DMS153 treated with DMSO at 0.1 percent for 48 hours (cell line): Measurements from ENCODE around the gene BAHCC1.

Experiments used
- DNase-seq: peaks from one replicate; lab custom pipeline; 2025; ENCODE audit not compliant: unreplicated experiment; lab: John Stamatoyannopoulos, UW

The BAHCC1 gene

DNA sequence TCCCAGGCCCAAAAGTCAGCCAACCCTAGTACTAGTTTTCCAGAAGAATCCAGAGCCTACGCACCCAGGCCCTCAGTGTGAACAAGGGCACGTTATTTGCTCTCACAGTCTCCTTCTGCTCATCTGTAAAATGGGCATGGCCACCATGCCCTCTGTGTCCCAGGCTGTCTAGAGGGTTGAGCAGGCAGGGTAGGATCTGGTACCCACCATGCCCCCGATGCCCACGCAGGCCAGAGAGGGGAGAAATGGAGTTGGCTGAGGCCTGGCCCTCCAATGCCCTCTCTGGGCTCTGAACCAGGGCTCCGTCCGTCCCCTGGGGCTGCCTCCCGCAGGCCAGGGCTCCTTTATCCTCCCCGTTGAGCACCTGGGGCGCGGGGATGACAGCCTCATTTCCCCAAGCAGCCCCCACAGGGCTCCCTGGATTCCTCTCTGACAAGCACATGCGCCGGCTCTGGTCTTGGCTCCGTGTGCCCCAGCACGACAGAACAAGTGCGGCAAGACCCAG is 9.1 kb upstream of the BAHCC1 start:
- DNase-seq, result no peak

DNA sequence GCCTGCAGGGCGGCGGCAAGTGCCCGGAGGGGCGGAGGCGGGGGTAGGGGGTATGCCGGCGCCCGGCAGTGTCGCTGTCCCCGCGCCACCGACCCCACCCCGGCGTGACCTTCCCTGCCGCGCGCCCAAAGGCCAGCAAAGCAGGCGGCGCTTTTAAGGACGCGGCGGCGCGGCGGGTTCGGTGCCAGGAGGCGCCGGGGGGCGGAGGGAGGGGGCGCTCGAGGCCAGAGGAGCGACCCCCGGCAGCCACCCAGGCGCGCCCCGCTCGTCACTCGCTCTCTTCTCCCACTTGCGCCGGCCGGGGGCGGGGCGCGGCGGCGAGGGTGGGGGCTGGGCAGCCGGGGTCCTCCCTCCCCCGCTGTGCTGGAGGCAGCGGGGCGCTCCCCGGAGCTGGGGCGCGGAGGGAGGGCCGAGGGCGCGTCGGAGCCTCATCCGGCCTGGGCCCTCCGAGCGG is 8.6 kb upstream of the BAHCC1 start:
- DNase-seq, result no peak

DNA sequence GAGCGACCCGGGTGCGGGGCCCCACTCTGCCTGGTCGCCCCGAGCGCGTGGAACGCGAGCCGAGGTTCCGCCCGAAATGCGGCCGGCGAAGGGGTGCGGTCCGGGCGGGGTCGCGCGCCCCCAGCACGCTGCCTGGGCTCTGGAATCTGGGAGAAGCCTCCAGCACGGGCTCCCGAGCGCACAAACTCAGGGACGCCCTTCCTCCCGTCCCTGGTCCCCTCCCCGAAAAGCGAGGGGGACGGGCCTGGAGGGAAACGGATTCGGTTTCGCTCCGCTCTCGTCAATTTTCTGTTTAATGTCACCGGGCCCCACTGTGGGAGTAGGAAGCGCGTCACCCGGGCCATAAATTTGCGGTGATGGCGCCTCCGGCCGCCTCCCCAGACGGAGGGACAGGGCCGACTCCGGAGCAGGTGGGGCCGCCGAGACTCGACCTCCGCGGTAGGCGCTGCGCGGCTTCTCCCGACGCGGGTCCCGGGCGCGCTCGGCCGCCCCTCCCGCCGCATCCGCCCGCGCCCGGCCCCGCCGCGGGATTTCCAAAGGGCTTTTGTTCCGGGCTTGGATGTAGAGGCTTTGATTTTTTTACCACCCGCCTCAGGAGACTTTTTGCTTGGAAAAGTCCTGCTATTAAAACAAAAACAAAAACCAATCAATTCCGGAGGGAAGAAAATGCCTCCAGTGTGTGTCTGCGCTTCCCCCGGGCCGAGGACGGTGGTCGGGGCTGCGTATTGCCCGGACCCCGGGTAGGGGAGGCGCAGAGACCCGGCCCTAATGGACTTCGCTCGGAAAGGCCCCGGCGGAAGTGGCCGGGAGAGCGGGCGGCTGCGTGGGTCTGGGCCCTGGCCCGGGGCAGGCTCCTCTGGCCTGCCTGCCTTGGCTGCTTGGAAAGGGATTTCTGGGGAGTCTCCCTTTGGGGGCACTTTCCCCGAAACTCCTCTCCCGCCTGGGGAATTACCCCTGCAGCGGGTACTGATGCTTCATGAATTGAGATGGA is 7.9 kb upstream of the BAHCC1 start:
- DNase-seq, result no peak

DNA sequence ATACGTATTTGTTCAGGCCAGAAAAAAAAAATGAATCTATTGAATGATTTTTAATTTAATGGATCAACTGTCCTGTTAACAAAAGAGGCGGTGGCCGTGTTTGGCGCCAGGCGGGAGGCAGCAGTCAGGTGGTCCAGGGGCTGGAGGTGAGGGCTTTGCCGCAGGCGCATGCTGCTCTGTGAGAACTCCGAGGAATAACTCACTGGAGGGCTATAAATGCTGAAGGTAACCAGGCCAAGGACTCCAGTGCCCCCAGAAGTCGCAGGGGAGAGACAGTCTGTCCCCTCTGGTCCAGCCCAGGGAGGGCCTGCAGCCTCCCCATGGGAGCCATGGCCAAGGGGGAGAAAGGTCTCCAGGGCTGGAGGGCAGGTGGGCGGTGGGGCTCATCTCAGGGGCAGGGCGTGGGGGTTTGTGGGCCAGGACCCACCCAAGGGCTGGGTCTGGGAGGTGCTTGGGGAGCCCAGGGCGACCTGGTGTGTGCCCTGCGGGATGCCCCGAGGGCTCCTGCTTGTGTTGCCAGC is 7.1 kb upstream of the BAHCC1 start:
- no peak for DNase-seq

DNA sequence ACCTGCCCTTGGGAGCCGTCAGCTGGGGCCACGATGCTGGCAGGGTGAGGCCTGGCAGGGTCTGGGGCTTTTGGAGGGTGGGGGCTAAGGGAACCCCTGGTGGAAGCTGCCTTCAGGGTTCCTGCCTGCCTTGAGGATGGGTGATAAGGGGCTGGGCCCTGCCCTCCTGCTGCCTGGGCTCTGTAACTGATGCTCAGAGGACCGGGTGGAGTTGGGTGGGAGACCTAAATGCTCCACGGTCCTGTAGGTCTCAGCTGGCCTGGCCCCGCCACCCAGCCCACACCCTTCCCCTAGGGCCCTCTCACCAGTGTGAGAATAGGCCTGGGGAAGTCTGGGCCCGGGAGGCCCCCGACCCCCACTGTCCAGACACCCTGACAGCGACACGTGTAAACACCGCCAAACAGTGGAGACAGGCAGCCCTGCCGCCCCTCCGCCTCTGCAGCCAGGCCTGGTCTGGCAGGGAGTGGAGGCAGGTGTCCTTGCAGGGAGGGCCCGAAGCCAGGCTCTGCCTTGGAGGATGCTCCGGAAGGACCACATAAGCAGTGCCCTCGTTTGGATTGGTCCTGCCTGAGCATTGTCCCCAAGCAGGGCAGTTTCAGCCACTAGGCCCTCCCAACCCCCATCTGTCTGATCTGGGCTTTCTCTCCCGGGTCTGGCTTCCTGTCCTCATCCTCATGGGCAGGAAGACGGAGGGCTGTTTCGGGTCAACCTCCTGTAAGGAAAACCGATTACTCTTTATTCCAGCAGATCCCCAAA is 6.5 kb upstream of the BAHCC1 start:
- DNase-seq, result no peak

DNA sequence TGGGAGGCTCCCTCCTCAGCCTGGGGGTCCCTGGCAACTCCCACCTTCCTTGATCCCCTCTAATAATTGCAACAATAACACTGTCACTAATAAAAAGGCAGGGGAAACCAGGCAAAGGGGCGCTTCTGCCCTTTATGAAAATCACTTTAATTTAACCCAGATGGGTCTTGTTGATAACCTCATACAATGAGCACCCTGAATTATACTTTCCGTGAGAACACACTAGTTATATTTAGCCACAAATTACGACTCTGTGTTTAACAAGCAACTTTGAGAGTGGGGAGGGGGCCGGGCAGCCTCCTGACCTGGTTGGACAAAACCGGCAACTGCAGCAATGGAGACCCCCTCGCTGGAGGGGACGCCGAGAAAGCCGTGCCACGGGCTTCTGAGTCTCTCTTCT is 5.7 kb upstream of the BAHCC1 start:
- DNase-seq, result no peak

DNA sequence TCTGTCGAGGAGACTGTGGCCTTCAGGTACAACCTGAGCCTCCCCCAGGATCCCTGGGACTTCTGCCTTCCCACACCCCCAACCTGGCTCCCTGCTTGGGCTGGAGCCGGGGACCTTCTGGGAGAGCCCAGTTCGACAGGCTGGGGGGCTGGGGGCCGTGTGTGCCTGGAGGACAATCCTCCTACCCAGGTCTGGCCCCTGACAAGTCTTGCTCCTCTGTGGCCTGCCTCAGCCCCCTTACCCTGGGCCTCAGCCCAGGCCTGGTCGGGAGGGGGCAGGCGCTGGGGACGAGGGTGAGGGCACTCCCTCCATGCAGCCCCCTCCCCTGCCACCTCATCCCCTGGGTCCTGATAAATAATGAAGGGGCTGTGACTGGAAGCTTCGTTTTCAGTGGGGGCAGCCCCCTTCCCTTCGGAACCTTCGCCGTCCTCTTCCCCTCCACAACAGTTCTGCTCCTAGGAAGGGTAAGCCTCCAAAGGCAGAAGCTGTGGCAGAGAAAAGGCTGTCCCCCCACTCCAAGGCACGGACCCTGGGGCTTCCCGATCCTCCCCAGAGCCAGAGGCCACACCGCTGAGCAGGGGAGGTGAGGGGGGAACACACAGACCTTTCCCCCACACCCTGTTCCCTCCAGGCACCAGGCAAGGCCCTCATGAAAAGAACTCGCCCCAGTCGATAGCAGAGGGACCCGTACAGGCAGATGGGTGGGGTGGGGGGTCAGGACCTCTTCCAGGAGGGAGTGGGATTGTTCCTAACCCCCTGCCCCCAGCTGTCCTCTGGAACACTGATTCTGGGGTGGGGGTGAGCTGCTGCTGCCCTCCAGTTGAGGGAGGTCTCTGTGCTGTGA is 5.0 kb upstream of the BAHCC1 start:
- DNase-seq, result no peak

DNA sequence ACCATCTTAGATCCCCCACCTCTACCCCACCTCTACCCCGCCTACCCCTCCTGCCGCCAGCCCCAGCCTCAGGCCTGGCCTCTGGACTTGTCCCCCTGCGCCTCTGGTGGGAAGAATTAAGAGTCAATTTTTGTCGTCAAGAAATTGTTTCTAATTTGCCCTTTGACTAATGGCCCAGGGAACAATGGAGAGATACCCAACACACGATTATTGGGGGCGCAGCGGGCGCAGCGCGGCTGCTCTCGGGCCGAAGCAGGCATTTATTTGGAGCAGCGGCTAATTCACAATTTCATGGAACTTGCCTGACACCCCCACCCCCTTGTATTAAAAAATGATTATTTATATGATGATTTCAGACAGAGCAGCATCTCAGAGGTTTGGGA is 4.4 kb upstream of the BAHCC1 start:
- DNase-seq, result no peak

DNA sequence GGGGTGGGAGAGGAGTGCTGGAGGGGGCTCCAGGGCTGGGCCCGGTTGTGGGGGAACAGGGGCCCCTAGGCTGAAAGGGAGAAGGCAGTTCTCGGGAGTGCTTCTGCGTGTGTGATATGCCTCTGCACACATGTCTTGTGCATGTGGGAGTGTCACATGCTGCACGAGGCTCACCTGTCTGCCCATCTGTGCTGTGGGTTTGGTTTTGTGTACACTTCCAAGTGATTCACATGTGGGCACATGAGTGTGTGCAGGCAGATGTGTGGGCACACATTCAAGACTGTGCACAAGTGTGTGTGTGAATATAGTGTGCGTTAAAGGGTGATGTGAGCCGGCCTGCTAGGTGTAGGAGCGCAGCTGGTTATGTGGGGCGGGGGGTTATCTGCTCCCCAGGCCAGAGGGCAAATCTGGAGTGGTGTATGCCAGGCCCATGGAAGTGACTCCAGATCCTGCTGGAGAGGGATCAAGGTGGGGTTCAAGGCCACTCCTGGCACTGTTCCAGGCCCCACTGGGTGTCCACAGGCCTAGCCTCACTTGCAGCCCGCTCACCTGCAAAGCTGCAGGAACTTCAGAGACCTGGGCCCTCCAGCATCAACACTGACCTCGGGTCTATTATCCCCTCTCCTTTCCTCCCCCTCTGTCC is 3.8 kb upstream of the BAHCC1 start:
- no peak for DNase-seq

DNA sequence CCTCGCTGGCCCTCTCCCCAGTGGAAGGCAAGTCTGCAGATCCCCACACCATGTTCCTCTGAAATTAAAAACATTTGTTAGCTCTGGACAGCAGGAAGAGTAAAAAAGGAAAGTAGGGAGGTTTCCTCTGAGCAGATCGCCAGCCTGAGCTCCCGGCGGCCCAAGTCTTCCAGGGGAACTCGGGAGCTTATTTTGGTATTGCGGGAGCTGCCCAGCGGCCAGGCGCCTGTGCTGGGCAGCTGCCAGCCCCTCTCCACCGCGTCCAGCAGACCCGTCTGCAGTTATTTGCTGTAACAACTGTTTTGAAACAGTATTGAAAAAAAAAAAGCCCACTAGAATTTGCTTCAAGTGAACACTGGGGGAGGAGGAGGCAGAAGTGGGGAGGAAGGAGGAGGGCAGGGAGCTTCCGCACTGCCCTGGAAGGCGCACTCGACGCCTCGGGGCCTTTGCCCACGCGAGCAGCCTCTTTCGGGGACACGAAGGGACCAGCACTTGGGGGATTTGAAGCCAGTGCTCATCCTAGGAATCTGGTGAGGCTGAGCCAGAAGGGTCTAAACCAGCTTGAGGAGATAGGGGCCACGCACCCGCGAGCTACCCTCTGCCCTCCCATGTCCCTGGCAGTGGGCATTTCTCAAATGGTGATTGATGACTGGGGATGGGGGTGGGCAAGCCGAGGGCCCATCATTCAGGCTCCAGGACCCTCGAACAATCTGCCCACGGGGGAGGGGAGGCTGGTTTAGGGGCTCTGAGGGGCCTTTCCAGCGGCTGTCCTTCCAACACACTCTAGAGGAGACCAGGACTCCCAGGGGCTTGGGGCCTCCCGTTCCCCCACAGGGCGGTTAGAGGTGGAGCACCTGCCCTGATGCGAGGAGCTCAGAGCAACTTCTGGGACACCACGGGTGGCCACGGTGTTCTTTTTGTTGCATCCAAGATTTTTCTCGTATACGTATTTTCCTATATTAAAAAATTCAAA is 3.0 kb upstream of the BAHCC1 start:
- no peak for DNase-seq

DNA sequence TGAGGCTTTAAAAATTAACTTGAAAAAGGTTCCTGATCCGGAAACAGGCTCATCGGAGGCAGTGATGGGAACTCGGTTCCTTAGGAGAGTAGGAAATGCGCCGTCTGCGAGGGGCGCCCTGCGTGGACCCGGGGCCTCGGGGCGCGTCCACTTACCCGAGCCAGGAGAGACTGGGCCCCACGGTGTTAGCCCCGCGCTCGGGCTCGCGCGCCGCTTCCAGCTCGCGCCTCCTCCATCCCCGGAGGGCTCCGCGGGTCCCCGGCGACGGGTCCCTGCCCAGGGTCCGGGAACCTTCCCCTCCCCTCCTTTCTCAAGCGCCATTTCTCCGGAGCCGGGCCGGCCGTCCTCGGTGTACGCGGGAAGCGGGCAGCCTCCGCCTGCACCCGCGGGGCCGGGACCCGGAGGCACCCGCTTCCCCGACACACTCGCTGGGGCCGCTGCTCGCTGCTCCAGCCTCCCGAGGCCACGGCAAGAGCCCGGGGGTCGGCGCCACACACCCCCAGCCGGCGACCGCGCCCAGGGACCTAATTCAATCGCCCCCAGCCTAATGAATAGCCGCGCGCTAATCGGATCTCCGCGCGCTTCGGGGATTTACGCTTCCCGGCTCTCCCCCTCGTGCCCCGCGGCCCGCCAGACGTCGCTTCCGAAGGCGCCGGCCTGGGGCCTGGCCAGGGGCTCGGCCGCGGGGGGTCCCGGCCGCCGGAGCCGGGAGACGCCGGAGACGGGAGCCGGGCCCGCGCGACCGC is 2.2 kb upstream of the BAHCC1 start:
- DNase-seq, result no peak

DNA sequence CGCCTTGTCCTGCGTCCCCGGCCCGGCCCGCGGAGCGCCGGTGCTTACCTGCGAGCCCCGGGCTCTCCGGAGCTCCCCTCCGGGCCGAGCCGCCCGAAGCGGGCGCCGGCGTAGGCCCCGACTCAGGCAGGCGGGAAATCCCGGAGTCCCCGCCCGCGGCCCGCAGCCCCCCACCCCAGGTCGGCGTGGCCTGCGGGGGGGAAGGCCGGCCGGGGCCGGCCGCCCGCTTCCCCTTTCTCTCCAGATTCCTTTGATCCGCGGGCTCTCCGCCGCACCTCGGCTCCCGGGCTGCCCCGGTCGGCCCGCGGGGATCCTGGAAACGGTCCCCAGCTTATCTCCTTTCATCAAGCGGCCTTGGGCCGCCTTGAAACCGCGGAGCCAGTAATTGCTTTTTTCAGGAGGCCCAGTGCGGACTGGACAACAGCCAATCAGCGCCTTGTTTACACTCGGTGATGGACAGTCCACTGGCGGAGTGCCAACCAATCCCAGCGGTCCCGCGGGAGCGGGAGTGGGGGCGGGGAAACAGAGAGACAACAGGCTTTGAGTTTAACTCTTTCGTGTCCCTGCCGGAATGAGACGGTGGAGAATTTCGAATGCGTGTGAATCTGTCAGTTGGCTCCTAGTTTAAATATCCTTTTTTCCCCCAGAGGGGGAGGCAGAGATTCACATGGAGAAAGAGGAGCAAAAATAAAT is 1.4 kb upstream of the BAHCC1 start:
- DNase-seq, result peak; percentile 97

DNA sequence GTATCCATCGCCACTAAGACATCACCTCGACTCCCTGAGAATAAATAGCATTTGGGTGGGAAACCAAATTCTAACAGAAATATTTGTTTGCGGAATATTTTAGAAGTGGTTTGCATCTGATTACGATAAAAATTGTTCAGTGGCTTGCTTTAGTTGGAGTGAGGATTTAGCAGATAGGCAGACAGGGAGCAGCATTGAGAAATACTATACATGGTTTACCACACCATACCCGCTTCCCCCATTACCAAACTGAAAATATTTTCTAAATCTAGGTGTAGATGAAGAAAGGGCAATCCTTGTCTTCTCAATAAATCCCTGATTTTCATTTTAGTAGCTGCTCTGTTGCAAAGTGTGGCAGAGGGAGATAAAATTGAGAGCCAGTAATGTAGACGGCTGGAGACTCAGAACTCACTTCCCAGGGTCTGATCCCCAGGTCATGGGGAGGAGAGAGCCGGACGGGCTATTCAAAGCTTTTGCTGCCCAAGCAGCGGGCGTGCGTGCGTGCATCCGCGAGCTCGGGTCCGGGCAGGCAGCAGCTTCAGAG is 808 bp upstream of the BAHCC1 start:
- no peak for DNase-seq

DNA sequence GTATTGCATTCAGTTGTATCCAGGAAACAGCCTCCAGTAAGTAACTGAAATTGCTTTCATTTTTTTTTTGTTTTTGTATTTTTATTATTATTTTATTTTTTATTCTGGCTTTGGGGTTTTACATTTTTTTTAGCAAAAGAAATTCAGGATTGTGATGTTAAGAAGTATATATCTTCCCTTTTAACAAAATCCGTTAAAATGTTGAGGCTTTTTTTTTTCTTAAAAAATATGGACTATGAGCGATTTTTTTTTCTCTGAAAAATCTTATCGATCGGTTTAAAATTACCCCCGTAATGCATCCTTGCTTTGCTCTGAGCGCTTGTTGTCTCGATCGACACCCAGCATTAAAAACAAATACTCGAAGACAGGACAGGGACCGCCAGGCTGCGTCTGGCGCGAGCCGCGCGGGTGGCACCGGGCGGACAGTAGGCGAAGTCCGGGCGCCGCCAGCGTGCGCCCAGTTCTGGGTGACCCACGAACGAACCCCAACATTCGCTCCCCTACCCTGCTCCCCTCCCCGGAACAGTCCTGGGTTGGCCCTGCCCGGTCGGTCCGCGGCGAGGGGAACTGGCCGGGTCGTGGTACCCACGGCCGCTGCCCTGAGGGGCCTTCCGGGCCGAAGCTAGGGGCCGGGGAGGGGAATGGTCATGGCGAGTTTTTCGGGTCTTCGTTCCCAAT is 482 bp downstream of the BAHCC1 start:
- no peak for DNase-seq

DNA sequence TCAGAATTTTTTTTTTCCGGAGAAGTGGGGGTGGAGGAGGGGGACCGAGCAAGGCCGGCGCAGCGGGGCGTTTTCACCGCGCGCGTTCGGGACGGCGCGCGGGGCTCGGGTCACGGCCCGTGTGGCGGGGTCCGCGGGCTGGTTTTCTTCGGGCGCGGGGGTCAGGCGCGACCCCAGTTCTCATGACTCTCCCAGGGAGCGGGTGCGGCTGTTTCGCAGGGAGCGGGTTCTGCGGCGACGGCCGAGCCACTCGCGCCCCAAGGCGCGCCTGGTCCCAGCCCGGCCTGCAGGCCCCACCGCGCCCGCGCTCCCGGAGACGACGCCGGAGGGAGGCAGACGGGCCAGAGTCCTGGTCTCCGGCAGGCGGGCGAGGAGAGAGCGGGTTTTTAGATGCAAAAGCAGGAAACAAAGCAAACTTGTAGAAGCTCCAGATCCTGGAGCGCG is 1.0 kb downstream of the BAHCC1 start:
- no peak for DNase-seq

DNA sequence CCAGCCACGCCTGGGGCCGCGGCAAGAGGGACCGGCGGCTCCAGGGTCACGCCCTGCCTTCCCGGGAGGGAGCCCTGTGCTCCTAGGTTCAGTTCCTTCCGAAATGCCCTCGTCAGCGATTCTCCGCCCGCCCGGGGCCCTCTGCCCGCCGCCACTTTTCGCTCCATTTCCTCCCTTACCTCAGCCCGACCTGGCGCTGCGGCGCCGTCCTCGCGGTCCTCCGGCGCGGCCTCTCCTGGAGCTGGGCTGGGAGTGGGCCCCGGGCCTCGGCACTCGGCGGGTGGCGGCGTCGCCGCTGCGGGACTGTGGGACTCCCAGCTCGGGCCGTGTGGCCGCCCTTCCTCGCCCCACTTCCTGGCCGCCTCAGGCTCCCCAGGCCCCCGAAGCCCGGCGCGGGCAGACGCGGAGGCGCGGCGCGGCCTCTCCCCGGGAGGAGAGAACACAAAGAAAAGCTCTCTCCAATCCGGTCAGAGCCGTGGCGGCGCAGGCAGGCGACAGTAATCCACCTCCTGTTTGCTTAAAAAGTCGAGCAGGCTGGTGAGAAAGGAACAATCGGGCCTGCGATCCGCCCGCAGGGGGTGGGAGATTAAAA is 1.6 kb downstream of the BAHCC1 start:
- DNase-seq, result no peak
